ENCODE data around the gene DNAI2.

DNAI2 gene, protein sequence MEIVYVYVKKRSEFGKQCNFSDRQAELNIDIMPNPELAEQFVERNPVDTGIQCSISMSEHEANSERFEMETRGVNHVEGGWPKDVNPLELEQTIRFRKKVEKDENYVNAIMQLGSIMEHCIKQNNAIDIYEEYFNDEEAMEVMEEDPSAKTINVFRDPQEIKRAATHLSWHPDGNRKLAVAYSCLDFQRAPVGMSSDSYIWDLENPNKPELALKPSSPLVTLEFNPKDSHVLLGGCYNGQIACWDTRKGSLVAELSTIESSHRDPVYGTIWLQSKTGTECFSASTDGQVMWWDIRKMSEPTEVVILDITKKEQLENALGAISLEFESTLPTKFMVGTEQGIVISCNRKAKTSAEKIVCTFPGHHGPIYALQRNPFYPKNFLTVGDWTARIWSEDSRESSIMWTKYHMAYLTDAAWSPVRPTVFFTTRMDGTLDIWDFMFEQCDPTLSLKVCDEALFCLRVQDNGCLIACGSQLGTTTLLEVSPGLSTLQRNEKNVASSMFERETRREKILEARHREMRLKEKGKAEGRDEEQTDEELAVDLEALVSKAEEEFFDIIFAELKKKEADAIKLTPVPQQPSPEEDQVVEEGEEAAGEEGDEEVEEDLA

DNA sequence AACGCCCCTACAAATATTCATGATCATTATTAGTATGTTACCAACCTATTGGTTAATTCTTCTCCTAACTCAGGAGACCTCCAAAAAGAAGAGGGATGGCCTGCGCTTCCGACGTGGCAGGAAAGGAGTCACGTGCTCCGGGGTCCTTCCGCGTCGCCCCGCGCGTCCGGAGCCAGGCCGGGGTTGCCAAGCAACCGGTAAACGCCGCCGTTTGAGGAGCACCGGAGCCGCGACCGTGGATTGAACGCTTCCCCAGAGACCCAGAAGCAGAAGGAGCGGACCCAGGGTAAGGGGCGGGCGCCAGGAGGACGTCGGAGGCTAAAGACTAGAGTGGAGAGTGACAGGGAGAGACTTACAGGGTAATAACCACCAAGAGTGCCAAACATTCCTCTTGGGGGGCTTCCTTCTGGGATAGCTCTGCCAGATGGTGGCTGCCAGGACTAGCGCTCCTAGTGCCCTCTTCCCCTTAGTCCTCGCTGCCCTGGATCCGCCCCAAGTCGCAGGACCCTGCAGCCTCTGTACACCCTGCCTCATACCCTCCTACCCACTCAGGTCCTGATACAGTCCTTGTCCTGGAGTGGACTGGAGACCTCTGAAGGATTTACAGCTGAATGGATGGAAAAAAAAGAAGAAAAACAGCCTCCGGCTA is at the start of gene DNAI2:
Gene DNAI2 (plus strand): TSS at position 175 of the 649 bp plus-strand sequence. CDS start 7,584 bp downstream, outside the sequence.
- peak; percentile 42 for DNase-seq (ENCODE audit: low spot score)

DNA sequence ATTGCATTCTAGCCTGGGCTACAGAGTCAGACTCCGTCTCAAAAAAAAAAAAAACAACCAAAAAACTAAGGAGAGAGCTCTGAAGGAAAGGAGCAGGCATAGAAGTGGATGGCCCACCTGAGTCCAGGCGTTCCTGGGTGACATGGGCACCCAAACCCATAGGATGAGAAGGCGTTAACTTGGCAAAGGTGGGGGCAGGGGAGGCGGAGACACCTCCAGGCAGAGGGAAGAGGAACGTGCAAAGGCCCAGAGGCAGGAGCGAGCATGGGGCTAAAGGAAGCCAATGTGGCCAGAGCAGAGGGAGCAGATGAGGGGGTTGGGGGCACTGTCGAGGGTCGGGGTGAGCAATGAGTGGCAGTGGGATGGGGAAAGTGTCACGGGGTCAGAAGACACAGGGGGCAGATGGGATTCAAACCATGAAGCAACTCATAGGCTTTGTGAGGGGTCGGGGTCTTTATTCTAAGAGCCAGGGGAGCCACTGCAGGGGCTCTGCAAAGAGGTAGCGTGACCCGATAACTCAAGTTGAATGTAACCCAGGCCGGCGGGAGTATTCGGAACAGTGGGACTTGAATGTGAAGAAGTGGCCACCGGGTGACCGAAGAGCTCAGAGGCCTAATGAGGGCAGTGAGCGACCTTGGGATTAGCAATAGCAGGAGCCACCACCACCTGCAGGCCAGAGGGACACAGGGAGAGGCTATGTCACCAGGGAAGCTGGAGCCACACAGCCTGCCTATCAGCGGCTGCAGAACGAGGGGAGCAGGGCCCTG is 48.9 kb upstream of the DNAI2 start:
- DNase-seq (ENCODE audit: low spot score), result no peak

DNA sequence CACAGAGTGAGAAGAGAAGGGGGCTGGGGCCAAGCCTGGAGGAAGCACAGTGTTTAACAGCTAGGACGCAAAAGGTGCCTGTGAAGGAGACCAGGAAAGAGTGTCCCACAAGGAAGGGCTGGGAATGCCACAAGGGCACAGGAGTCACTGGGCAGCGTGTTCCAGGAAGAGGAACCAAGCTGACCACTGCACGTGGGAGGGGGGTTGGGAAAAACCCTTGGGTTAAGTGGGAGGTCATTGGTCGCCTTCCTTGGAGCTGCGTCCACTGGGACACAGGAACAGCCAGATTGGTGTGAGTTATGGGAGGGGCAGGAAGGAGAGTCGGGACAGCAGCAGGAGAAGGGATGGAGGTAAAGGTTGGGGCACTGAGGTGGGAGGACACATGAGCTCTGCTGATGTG is 47.8 kb upstream of the DNAI2 start:
- DNase-seq (ENCODE audit: low spot score), result no peak

DNA sequence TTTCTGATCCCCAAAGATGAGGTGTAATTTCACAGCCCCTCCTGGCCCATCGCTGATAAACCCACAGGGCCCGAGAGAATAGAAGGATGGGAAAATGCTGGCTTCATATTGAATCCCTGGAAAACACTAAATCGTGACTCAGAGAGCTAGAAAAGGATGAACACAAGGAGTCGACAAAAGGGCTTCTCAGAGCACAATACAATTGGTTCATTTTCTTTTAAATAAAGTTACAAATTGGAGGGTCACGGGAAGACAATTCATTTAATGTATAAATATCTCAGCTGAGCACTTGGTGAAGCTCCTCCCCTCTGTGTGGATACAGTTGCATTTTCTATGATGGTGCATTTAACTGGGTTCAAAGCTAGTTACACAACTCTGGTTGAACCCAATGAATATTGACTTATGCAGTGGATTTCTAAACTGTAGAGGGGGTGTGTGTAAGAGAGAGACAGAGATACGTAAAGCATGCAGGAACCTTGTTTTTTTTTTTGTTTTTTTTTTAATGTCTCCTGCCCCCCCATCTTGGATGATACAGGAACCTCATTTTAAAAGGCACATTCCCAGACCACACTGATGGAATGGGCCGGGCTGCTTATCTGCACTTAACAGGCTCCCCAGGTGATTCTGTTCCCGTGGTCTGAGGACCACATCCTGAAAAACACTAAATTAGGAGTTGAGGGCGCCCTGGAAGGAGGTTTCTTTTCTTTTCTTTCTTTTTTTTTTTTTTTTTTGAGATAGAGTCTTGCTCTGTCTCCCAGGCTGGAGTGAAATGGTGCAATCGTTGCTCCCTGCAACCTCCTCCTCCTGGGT is 46.6 kb upstream of the DNAI2 start:
- no peak for DNase-seq (ENCODE audit: low spot score)

GRCh38 chr17:74228306-74228978 is 45.6 kb upstream of the DNAI2 start:
- DNase-seq (ENCODE audit: low spot score), result no peak

DNA sequence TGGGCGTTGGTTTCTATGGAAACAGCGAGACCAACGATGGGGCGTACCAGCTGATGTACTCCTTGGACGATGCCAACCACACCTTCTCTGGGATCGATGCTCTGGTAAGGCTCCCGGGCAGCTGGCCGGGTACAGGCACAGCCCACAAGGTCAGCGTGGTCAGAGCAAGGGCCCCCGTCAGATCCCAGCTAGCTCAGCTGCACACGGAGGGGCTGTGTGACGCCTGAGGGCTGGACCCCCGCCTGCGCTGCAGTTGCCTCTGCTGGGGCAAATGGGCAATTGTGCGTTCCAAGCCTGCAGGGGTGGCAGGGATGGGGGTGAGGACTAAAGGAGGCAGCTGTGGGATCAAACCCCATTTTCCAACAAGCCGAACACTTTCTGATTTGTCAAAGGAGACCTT is 43.1 kb upstream of the DNAI2 start:
- no peak for DNase-seq (ENCODE audit: low spot score)

DNA sequence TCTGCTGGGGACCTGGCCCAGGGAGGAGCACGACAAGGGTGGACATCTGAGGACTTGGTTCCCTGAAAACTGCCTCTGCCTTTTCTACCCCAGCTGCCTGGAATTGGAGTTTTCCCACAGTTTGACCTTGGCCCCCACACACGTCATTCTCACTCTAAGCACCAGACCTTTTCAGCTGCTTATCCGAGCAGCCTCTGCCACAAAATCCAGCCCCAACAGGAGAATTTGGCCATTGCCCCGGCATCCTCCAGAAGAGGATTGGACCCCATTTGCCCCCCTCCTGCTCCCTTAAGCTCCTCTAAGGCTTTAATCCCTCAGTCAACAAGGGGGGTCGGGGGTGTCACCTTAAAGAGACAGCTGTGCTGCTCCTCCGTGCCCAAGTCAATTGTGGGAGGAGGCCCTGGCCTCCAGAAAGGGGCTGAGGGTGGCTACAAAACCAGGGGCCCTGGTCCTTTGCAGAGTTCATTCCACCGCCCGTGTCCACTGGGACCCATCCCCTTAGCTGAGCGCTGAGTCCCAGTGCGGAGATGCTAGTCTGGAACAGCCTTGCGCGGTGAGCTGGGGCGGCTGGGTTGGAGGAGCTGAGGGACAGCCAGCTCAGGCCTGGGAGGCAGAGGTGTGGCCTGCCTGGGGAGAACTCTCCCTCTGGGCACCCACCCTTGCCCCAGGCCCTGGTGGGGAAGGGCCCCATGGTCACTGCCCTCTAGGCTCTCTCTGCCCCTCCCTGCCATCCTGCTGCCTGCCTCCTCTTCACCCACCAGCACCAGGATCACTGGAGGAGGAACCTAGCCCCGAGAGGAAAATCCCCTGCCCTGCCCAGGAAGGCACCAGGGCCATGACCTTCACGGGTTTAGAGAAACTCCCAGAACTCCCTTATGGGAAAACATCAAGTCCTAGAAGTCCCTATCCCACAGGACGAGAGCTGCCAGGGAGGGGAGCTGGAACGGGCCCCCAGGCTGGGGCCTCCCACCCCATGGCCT is 41.8 kb upstream of the DNAI2 start:
- no peak for DNase-seq (ENCODE audit: low spot score)

GRCh38 chr17:74233937-74234336 is 40.1 kb upstream of the DNAI2 start:
- no peak for DNase-seq (ENCODE audit: low spot score)

DNA sequence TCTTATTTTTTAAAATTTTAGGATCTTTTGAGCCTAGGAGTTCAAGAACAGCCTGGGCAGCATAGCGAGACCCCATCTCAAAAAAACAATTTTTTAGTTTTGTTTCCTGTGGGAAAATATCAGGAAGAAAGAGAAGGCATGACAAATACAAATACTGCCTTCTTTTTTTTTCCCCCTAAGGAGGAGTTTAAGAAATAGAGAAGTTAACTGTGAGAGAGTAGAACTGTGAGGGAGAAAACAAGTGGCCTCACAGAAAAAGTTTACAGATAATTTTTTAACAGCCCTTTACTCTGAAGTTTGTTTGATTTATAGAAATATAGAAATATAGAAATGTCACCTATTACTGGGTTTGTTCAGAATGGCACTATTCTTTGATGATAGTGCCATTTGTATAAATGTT is 39.5 kb upstream of the DNAI2 start:
- no peak for DNase-seq (ENCODE audit: low spot score)

GRCh38 chr17:74235040-74235581 is 38.9 kb upstream of the DNAI2 start:
- no peak for DNase-seq (ENCODE audit: low spot score)

- no peak for DNase-seq (ENCODE audit: low spot score)
Observed at GRCh38 chr17:74235911-74236371, 38.1 kb upstream of the DNAI2 start.

DNA sequence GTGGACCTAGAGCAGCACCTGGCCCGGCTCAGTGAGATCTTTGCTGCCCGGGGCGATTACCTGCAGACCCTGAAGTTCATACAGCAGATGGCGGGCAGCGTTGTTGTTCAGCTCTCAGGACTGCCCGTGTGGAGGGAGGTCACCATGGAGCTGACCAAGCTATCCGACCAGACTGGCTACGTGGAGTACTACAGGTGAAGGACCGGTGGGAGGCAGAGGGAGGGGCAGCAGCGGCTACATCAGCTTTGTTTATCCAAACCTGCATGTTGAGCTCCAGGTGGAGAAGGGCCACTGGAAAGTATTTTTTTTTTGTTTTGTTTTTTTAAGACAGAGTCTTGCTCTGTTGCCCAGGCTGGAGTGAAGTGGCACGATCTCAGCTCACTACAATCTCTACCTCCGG is 36.7 kb upstream of the DNAI2 start:
- no peak for DNase-seq (ENCODE audit: low spot score)

DNA sequence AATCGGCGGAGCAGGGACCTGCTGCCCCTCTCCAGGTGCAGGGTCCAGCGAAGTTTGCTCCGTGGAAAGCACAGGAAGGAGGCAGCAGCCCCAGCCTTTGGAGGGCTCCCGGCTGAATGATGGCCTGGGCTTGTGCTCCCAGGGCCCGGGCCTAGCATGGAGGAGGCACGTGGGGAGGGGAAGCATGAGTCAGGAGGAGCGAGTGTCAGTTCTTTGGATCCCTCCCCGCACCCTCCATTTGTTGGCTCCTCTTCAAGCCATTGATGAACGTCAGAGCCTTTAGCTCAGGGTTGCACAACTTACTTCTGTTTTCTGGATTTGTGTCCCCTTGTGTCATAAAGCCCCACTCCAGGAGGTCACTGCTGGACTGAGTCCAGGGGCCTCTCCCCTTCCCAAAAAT is 34.9 kb upstream of the DNAI2 start:
- DNase-seq (ENCODE audit: low spot score), result no peak

- no peak for DNase-seq (ENCODE audit: low spot score)
Observed at GRCh38 chr17:74240618-74241205, 33.3 kb upstream of the DNAI2 start.

DNA sequence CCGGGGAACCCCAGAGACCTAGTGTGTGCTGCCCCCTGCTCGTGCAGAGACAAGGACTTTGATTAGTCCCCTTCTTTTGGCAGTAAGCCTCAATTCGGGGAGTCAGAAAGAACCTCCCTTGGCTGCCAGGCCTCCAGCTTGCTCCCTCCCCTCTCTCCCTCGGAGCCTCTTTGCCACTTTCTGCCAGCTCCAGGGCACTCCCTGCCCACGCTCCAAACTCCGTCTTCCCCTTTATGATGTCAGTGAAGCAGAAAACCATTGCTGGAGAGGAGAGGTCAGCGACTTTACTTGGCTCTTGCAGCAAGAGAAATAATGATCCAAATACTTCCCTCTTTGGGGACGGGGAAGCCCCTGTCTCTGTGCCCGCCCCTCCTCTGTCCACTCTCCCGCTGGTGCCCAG is 32.6 kb upstream of the DNAI2 start:
- DNase-seq (ENCODE audit: low spot score), result no peak

- DNase-seq (ENCODE audit: low spot score), result no peak
Observed at GRCh38 chr17:74241847-74242246, 32.2 kb upstream of the DNAI2 start.

DNA sequence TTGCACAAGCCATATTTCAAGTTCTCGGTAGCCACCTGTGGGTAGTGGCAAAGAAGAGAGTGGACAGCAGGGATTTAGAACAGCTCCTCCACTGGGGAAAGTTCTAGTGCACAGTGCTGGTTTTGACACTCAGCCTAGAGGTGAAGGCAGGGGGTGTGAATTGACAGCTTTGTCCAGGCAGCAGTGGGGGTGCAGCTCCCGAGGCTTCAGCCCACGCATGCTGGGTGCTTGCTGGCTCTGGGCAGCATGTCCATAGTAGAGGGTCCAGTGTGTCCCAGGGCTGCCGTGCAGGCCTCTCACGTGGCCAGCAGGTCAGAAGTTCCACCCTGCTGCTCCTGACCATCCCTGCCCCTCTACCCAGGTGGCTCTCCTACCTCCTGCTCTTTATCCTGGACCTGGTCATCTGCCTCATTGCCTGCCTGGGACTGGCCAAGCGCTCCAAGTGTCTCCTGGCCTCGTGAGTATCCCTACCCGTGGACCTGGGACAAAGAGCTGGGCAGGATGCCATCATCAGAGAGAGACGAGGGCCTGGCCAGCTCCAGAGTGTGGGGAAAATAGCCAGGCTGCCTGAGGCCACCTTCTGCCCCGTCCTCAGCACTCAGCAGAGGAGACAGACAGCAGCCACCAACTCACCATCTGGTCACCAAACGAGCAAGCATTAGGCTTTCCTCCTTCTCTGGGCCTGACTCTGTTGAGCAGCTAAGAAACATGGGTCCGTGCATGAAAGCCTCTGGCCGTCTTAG is 30.9 kb upstream of the DNAI2 start:
- no peak for DNase-seq (ENCODE audit: low spot score)

GRCh38 chr17:74244128-74244527 is 29.9 kb upstream of the DNAI2 start:
- no peak for DNase-seq (ENCODE audit: low spot score)
